ENCODE data around the gene CENPQ.
"Not testable (repeated sequence)": the region's sequence is repeated elsewhere in the genome, so short reads cannot be mapped to it uniquely, and the experiment has no call there.

The CENPQ gene, protein sequence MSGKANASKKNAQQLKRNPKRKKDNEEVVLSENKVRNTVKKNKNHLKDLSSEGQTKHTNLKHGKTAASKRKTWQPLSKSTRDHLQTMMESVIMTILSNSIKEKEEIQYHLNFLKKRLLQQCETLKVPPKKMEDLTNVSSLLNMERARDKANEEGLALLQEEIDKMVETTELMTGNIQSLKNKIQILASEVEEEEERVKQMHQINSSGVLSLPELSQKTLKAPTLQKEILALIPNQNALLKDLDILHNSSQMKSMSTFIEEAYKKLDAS

DNA sequence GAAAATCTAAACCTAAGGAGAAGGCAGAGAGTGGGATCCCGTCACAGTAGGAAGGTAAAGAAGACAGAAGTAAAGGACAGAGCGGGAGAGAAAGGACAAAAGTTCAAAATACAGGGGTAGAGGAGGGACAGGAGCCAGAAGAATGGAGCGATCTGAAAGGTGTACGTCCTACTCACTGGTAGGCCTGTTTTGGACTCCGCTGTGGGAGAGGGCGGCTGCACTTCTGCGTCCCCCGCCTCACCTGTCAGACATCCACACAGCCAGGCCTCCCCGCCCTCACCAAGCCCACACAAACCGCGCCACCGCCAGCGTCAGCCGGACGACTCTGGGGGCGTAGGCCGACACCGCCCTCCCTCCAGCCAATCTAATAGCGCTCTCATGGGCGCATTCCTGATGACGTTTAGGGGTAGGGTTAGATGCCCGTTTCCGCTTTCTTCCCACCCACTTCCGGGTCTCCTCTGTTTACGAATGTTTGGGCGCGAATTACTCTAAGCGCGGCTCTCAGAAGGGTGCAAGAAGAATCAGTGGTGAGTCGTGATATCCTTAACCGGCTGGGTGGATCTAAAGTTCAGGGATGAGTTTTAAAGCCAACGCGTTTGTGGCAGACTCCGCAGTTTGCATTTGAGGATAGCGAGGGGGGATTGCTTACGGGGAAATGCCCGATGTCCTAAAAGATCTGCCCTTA is at the start of gene CENPQ, which contains the start of gene MMUT:
Gene CENPQ, plus strand, starts transcription at position 444 of the 685 bp plus-strand sequence. CDS start 6,807 bp downstream, outside the sequence.
Gene MMUT, minus strand, starts transcription at position 327 of the 685 bp plus-strand sequence. CDS start 3,787 bp downstream, outside the sequence.
- DNase-seq: peak; percentile 92

DNA sequence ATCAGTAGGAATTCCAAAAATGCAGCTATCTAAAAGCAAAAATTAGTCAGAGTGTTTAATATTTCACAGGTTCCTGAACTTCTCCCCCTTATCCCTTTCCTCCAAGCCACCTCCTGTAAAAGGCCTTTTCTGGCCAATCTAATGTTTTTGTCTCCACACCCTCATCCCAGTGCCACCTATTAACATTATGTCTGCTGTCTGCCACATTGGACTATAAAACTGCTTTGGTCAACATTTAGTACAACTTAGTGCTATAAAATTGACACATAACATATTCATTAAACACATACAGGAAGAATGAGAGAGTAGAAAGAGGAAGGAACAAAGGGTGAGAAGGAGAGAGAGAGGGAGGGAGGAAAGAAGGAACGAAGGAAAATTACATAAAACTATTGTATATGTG is 47.8 kb upstream of the CENPQ start:
- no peak for DNase-seq

DNA sequence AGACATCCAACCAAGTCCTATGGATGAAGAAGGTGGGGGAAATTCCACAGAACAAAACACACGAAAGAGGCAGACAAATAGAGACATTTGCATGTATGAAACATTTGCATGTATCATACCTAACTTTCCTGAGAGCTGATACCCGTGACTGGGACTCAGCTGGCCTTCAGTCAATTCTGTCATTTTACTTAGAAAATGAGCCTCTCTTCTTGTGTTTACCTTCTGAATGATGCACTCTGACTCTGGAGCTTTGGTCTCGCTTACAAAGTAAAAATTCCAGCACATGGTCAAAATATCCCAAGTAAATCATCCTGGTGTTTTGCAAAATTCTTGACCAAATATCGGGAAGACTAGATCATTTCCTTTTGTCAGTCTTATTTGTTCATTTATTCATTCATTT is 47.0 kb upstream of the CENPQ start:
- DNase-seq: no peak

DNA sequence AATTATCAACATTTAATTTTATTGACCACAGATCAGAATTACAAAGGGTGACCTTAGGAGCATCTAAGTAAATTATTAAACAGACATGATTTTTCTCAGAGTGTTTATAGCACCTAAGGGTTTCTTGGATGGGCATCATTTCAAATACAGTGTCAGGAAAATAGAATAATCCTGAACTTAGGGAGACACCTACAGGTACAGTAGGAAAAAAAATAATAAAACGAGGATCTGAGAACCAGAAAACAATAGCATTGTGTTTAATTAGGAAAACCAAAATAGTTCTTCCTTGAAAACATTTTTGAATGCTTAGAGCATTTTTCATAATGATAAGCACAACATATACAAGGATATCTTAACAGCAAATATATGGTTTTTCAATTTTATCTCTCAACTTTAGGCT is 39.4 kb upstream of the CENPQ start:
- no peak for DNase-seq

DNA sequence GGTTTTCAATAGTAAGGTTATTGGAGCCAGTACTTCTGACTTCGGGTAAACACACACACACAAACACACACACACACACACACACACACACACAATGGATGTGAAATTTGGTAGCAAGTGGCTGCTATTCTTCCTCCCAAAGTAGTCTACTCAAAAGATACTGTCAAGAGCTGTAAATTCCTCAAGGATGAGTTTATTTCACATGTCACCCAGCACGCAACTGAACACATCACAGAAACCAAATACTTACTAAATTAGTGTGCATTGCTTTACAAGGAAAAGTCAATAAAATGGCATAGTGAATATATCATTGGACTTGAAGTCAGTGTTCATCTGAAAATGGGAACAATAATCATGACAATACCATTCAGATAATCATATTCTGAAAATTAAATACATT is 33.0 kb upstream of the CENPQ start:
- no peak for DNase-seq

DNA sequence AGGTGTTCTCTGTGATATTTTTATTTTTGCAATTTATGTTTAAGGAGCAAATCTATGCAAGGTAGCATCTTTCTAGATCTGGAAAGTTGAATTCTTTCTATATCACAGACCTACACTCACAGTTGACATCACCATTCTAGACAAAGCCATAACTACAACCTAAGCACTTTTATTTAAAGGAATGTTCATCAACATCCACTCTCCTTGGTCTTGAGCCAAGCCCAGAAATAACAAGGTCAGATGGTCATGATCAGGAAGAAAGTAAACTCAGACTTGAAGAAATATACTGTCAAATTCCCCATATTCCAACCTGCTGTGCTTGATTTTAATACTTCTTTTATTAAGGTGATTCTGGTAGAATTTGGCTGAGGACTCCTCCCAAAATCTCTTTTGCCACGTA is 32.3 kb upstream of the CENPQ start:
- no peak for DNase-seq

DNA sequence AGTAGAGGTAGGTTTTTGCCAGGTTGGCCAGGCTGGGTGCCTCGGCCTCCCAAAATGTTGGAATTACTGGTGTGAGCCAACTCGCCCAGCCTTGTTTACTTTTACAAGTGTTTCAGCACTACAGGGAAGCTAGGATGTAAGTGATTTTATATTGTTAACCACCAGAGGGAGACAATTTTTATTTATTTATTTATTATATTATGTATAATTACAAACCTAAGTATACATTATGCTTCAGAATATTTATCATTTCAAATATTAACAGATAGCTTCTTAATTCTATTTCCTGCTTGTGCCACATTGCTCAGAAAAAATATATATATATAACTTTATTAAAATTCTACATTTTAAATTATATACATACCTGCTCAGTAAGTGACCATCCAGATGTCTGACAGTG is 9.9 kb upstream of the CENPQ start:
- no peak for DNase-seq

DNA sequence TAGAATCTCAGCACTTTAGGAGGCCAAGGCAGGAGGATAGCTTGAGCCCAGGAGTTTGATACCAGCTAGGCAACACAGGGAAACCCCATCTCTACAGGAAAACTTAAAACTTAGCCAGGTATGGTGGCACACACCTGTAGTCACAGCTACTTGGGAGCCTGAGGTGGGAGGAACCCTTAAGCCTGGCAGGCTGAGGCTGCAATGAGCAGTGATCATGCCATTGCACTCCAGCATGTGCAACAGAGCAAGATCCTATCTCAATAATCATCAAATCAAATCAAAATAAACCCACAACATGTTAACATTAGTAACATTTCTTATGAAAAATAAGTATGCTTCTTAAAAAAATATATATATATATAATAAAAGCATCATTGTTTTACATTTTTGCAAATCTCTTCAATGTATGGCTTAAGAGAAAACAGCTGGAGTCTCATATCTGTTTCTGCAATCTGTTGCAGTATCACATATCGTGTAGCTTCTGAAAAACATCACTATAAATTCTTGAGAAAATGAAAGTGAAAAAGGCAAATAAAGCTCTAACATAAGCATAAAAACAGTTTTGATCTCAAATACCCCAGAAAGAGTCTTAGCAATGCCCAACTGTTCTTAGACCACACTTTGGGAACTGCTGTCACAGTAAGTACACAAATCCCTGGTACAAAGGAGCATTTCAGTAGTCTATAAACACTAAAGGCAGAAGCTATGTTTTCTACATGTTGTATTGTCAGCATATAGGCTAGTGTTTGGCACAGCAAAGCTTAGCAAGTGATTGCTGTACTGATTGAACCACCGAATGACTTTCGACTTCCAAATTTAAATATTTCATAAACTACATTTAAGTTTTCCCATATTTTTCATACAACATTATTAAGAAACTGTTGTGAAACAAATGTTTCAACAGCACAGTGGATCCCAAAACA is 8.1 kb upstream of the CENPQ start:
- DNase-seq: no peak

DNA sequence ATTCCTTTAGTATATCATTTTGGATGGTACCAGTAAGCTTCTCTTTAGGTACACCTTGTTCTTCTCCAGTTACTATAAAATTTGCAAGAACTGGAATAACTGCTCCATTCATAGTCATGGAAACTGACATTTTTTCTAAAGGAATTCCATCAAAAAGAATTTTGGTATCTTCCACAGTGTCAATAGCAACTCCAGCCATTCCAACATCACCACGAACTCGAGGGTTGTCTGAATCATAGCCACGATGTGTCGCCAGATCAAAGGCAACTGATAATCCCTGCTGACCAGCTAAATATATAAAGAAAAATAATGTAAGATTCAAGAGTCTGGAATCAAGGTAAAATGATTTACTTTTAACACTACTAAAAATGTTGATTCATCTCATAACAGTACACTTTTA is 5.4 kb upstream of the CENPQ start:
- DNase-seq: no peak

DNA sequence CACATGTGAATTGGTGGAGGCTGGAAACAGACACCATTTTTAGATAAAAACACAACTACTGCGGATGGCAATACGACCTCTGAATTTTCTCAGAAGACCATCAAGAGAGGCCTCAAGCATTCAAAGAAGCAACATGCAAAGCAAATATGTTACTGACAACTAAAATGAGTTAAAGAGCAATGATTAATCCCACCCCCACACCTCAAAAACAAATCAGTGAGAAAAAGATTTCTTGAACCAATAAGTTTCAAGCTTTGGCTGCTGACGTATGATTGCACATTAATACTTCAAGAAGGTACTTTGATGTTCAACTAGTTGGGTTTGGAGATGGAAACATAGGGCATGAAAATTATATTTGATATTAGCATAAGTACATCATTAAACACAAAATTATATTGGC is 1.1 kb upstream of the CENPQ start:
- no peak for DNase-seq

DNA sequence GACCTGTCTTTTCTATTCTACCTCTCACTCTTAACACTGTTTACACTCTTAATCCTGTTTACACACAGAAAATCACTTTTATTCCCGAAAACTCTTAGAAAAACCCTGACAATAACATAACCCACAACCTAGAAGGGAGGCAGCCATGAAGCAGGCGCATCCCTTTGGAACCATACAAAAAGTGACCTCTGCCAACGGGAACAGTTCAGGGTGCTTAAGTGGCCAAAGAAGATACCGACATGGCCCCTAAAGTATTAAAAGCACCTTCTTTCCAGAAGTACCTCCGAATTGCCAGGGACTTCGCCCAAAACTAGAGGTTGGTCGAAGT is 607 bp upstream of the CENPQ start:
- DNase-seq: no peak

DNA sequence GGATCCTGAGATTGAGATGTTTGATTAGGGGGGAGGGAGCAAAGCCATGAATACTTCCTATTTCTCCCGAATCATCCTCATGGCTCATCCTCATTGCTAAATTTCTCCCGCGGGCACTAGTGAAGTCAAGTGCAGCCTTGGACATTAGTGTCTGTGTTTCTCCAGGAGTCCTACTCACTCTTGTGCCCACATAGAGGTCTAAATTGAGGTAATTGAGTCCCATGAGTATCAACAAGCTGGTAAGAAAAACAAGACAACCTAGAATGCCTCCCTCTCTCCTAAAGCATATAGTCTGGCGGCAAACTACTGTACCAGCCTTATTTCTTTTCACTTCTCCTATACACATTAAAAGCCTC is 420 bp downstream of the CENPQ start:
- no peak for DNase-seq

DNA sequence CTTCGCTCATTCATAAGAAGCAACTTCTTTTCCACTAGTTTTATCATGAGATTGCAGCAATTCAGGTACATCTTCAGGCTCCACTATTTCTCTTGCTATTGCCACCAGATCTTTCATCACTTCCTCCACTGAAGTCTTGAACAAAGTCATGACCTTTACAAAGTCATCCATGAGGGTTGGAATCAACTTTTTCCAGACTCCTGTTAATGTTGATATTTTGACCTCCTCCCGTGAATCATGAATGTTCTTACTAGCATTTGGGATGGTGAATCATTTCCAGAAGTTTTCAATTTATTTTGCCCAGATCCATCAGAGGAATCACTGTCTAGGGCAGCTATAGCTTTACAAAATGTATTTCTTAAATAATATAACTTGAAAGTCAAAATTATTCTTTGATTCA is 1.5 kb downstream of the CENPQ start:
- no peak for DNase-seq

DNA sequence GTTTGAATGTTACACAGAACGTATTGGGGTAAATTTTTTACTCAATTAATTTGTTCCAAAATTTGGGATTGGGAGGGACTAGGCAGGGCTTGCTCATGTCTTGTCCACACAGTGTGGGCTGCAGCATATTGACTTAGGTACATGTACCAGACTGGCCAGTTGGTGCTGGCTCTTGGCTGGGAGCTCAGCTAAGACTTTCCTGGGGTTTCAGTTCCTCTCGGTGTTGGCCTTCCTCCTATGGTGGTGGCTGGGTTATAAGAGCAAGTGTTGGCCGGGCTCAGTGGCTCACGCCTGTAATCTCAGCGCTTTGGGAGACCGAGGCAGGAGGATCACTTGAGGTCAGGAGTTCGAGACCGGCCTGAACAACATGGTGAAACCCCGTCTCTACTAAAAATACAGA is 4.9 kb downstream of the CENPQ start:
- no peak for DNase-seq

DNA sequence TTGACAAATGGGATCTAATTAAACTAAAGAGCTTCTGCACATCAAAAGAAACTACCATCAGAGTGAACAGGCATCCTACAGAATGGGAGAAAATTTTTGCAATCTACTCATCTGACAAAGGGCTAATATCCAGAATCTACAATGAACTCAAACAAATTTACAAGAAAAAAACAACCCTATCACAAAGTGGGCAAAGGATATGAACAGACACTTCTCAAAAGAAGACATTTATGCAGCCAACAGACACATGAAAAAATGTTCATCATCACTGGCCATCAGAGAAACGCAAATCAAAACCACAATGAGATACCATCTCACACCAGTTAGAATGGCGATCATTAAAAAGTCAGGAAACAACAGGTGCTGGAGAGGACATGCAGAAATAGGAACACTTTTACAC is 13.4 kb downstream of the CENPQ start:
- DNase-seq: not testable (repeated sequence)

DNA sequence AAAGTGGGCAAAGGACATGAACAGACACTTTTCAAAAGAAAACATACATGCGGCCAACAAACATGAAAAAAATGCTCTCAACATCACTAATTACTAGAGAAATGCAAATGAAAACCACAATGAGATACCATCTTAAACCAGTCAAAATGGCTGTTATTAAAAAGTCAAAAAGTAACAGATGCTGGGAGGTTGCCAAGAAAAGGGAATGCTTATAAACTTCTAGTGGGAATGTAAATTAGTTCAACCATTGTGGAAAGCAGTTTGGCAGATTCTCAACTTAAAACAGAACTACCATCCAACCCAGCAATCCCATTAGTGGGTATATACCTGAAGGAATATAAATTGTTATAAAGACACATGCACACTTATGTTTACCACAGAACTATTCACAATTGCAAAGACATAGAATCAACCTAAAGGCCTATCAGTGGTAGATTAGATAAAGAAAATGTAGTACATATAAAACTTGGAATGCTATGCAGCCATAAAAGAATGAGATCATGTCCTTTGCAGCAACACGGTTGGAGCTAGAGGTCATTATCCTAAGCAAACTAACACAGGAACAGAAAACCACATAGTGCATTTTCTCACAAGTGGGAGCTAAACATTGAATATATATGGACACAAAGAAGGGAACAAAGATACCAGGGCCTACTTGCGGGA is 16.3 kb downstream of the CENPQ start:
- no peak for DNase-seq

DNA sequence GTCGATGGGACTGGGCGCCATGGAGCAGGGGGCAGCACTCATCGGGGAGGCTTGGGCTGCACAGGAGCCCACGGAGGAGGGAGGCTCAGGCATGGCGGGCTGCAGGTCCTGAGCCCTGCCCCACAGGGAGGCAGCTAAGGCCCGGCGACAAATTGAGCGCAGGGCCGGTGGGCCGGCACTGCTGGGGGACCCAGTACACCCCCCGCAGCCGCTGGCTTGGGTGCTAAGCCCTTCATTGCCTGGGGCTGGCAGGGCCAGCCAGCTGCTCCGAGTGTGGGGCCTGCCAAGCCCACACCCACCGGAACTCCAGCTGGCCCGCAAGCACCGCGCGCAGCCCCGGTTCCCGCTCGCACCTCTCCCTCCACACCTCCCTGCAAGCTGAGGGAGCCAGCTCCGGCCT is 18.7 kb downstream of the CENPQ start:
- DNase-seq: not testable (repeated sequence)

DNA sequence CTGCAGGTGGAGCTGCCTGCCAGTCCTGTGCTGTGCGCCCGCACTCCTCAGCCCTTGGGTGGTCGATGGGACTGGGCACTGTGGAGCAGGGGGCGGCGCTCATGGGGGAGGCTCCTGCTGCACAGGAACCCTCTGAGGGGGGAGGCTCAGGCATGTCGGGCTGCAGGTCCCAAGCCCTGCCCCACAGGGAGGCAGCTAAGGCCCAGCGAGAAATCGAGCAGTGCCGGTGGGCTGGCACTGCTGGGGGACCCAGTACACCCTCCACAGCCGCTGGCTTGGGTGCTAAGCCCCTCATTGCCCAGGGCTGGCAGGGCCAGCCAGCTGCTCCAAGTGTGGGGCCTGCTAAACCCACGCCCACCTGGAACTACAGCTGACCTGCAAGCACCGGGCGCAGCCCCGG is 20.2 kb downstream of the CENPQ start:
- not testable (repeated sequence) for DNase-seq

DNA sequence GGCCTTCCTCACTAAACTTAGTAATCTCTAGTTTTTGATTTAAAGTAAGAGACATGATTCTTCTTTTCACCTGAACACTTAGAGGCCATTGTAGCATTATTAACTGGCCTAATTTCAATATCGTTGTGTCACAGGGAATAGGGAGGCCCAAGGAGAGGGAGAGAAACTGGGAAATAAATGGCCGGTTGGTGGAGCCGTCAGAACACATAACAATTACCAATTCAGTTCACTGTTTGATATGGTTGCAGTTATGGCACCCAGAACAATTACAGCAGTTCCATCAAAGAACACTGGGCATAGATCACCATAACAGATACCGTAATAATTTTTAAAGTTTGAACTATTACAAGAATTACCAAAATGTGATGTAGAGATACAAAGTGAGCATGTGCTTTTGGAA is 27.5 kb downstream of the CENPQ start:
- no peak for DNase-seq

DNA sequence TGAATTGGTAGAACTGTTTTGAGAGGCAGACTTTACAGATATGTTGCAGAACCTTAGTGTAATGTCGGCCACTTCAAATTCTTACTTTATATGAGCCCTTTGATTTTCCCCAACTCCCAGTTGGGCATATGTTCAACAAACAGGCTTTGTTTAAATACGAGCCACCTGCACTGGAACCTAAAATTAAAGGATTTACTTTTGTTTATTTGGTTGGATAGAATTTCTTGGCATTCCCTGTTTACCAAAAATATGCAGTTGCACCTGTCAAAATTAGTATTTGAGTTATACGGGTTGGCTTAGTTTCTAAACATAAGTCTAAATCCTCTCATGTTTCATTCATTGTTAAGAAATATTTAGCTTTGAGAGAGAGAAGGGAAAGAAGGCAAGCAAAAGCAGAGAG is 34.1 kb downstream of the CENPQ start:
- no peak for DNase-seq

DNA sequence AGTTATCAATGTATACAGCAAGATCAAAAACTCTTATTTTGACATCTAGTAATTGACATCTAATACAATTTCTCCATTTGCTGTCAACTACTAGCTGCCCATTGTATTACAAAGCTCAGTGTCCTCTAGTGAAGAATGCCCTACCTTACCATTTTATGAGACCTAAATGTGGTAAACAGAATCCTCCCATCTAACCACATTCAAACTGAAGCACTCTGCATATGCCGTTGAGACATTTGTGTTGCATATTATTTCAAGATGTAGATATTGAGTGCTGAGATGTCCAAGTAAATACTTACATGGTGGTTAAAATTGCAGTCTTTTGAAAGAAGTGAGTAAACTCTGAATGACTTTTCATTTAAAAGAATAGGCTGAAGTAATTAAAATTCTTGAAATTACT is 36.0 kb downstream of the CENPQ start:
- DNase-seq: no peak

DNA sequence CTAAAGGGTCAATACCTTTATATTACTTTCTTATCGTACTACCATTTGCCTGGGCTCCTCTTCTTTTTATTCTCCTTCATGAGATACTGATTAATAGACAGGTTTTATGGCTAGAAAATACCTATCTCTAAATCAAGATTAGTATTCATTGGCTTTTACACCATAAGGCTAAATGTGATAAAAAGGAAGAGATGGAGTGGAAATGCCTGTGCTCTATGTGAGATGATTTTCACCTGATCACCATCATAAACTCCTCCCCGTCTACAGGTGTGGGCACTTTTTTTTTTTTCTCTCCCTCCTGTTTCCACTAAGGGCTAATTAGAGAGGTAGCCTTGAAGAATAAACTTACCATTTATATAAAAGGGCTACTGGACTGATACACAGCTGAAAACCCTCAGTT is 36.5 kb downstream of the CENPQ start, which contains the start of gene GLYATL3:
Gene GLYATL3, plus strand, starts transcription at position 301 of the 400 bp plus-strand sequence. CDS start 12,068 bp downstream, outside the sequence.
- no peak for DNase-seq

DNA sequence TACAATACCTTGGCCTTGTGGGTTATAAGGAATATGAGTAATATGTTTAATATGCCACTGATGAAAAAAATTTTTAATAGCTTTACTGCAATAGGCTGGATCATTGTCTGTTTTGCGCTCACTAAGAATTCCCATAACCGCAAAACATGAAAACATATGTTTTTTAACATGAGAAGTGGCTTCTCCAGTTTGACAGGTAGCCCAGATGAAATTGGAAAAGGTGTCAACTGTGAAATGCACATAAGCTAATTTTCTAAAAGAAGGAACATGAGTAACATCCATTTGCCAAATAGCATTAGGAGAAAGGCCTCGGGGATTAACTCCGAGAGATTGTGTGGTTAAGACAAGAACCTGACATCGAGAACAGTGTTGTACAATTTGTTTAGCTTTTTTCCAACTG is 41.5 kb downstream of the CENPQ start:
- no peak for DNase-seq
